ENCODE measurements around the gene EML1.

EML1 gene

DNA sequence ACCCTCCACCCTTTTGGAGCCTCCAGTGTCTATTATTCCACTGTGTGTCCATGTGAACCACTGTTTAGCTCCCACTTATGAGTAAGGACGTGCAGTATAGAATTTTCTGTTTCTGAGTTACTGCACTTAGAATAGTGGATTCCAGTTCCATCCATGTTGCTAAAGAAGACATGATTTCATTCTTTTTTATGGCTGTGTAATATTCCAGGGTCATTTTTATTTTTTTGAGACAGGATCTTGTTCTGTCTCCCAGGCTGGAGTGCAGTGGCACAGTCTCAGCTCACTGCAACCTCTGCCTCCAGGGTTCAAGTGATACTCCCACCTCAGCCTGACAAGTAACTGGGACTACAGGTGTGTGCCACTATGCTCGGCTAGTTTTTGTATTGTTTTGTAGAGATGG lies 31.6 kb downstream of the EML1 start:
- no peak for DNase-seq (ENCODE audit: low spot score)

DNA sequence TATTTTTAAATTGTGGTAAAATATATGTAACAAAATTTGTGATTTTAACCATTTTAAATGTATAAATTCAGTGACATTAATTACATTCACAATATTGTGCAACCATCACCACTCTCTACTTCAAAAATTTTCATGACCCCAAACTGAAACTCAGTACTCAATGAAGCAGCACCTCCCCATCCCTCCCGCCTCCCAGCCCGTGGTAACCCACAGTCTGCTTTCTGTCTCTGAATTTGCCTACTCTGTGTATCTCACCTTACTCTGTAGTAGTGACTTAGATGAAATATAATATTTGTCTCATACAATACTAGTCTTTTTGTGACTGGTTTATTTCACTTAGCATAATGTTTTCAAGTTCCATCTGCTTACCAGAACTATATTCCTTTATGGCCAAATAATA lies 36.2 kb downstream of the EML1 start:
- DNase-seq (ENCODE audit: low spot score) = no peak

DNA sequence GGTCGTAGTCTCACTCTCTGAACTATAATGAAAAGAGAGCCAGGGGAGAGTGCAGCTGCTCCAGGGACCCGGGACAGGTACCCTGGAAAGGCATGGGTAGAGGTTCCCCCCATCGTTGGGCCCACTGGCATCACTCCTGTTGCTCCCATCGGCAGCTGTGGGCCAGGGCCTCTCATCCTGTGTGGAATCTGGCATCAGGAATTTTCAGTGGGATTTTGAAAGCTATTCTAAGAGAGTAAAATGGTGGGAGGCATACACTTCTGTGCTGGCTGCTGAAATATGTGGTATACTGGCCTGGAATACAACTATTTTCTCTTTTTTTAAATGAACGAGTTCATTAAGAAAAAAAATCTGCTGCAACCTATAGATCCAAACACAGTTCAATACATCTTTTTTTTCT lies 38.1 kb downstream of the EML1 start:
- no peak for DNase-seq (ENCODE audit: low spot score)

DNA sequence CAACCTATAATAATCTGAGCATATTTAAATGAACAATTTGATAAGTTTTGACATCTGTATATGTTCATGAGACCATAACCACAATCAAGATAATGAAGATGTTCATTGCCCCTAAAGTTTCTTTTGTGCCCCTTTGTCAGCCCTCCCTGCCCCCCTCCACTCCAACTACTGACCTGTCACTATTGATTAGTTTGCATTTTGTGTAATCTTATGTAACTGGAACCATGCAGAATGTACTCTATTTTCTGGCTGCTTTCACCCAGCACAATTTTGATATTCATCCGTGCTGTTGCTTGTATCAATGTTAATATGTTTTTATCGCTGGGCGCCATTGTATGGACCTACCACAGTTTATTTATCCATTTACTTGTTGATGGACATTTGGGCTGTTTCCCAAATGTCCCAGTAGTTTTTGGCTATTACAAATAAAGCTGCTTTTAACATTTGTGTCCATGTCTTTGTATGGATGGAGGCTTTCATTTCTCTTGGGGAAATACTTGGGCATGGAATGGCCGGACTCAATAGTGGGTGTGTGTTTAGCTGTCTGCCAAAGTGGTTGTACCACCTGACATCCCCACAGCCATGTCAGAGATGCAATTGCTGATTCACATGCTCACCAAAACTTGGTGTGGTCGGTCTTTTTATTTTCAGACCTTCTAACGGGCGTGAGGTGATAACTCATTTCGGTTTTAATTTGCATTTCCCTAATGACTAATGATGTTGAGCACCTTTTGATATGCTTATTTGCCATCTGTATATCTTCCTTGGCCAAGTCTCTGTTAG lies 38.9 kb downstream of the EML1 start:
- DNase-seq (ENCODE audit: low spot score) = no peak

- no peak for DNase-seq (ENCODE audit: low spot score)
These were observed 44.6 kb downstream of the EML1 start for GRCh38 chr14:99837822-99838221.

- peak; percentile 53 for DNase-seq (ENCODE audit: low spot score)
These were observed 45.5 kb downstream of the EML1 start for GRCh38 chr14:99838639-99839134.

- DNase-seq (ENCODE audit: low spot score) = no peak
These were observed 46.5 kb downstream of the EML1 start for GRCh38 chr14:99839696-99840095.

DNA sequence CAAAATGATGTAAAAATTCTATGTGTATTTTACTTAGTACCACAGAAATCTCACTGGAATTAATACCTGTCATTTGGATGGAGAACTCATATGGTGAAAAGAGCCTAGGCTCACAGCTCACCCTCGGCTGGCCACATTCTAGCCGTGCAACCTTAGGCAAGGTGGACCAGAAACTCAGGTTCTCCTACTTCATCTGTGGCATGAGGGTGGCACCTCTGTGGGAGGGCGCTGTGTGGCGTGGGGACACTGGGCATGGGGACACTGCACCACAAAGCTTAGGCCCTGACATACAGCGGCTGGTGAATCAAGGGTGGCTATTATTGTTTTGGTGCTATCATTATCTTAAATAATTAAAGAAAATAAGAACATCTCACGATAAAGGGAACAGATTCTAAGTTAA lies 47.1 kb downstream of the EML1 start:
- DNase-seq (ENCODE audit: low spot score) = no peak

- no peak for DNase-seq (ENCODE audit: low spot score)
These were observed 47.6 kb downstream of the EML1 start for GRCh38 chr14:99840774-99841305.

DNA sequence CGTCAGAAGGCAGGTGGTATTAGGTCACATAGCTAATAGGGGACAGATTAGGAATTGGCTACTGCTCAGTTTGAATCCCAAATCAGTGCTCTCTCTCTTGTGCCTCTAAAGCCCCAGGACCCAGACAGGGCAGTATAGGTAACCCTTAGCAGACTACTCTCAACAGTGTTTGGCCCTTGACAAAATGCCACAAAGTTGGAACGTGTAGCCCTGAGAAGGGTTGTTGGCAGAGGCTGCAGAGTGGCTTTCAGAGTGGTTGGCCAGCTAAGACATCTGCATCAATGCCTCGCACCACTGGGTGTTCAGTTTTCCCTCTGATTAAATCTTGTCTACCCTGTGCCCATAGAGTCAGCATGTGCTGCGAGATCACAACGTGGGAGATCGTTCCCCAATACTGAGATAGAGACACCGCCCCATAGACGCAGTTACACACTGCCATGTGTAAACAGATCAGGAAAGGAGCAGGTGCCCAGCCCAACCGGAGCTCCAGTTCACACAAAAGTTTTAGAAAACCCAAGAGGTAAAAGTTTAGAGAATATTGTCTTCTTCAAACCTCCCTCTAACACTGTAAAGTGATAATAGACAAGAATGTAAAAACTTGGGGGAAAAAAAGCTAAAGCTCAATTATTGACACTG lies 48.3 kb downstream of the EML1 start:
- no peak for DNase-seq (ENCODE audit: low spot score)

DNA sequence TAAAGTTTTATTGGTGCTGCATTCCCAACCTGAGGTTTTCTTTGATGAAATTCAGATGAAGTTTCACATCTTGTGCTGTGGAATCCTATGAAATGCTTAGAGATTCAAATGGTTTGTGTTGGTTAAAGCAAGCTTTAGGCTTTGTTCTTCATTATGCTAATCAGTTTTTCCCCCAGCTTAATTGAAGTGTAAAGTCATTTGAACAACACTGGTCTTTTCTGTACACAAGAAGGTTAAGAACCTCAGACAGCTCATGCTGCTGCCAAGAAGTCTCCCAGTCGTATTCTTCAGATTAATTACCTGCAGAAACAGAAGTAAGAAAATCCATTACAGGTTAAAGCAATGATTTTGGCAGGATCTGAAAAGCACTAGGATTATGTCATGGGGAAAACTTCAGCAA lies 48.9 kb downstream of the EML1 start:
- no peak for DNase-seq (ENCODE audit: low spot score)

GRCh38 chr14:99846808-99847207 lies 53.6 kb downstream of the EML1 start:
- DNase-seq (ENCODE audit: low spot score) = no peak

GRCh38 chr14:99850709-99851108 lies 57.5 kb downstream of the EML1 start:
- no peak for DNase-seq (ENCODE audit: low spot score)

DNA sequence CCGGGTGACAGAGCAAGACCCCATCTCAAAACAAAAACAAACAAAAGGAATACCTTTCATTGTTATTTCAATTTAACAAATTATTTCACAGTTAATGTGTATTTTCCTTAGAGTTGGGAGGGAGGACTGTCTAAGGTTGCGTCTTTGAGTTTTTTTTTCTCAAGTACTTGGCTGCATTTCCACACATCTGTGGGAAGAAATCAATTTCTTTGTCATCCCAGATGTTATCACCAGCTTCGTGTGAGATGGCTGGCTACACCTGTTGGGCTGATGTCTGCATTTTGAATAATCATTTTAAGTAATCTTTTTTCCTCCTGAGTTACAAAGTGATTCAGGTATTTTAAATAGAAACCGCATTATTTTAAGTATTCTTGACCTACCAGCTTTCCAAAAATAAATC lies 59.4 kb downstream of the EML1 start:
- no peak for DNase-seq (ENCODE audit: low spot score)

DNA sequence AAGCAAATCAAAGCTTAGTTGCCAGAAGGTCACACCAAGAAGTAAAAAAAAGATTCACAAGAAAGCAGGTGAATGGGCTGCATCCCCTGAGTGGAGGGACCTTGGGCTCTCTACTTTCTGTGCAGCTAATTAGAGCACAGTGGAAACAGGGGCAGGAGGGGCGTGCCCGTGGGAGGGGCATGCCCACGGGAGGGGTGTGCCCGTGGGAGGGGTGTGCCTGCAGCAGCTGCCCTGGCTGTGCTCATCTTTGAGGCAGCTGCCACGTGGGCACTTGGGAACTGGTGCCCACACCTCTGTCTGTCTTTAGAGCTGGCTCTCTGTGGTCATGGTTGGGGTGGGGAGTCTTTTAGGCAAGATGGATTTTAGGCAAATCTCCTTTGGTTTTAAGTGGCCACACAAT lies 60.0 kb downstream of the EML1 start:
- peak; percentile 43 for DNase-seq (ENCODE audit: low spot score)

- no peak for DNase-seq (ENCODE audit: low spot score)
These were observed 61.6 kb downstream of the EML1 start for GRCh38 chr14:99854831-99855230.

DNA sequence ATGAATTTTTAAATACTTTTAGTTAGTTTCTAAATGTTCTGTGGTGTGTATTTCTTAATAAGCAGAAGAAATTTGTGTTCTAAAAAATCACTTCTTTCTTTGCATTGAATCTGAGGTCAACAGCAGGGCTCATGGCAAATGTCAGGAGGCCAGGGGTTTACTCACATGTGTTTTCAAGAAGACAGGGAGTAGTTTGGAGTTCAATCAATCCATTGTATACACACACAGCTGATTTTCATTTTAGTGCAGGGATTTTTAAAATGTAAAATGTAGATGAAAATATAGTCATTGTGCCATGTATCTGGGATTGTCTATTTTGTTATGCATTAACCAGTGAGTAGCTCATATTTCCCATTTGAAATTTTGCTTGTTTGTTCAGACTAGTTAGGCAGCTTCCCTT lies 62.1 kb downstream of the EML1 start:
- DNase-seq (ENCODE audit: low spot score) = no peak

DNA sequence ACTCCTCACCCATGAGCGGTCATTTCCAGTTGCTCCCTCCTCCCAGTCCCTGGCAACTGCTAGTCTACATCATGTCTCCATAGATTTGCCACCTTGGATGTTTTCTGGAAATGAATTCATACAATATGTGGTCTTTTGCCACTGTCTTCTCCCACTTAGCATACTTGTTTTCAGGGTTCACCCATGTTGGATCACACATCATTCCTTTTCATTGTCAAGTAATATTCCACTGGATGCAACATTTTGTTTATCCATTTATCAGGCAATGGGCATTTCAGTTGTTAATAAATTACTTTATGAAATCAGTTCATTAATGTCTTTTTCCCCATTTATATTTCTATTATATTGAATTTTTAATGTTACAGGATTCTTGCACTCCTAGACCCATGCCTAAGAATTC lies 64.3 kb downstream of the EML1 start:
- no peak for DNase-seq (ENCODE audit: low spot score)

DNA sequence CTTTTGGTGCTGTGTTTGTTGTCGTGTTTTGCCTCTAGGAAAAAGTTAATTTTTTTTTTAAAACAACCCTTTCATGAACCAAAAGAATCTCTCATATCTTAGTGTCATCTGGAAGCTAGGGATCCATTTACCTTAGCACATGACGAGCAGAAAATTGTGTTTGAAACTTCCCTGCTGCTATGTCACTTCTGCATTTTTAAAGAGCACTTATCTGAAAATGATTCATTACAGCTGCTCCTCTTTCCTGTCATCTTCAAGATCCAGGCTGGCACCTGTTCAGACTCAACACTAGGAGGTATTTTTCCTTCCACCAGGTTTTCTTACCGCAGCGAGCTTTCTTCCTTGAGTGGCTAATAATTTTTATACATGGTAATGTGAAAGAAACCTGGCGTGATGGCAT lies 67.0 kb downstream of the EML1 start:
- DNase-seq (ENCODE audit: low spot score) = no peak

- DNase-seq (ENCODE audit: low spot score) = no peak
These were observed 68.9 kb downstream of the EML1 start for GRCh38 chr14:99862136-99862535.

DNA sequence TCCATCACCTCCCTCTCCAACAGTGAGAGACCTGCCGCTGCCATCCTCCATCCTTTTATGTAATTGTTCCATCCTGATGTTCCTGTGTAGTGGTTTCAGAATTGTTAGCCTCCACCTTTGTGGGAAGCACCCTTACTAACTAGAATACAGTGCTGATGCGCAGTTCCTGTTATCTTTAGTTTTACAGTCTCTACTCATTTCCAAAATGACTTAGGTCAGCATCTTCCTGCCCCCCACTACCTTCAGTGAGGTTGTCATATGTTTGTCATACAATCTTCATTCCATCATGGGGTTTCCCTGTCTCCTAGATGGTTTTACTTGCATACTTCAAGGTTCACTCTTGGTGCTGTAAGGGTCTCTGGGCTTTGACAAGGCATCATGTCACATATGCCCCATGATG lies 69.8 kb downstream of the EML1 start:
- no peak for DNase-seq (ENCODE audit: low spot score)

DNA sequence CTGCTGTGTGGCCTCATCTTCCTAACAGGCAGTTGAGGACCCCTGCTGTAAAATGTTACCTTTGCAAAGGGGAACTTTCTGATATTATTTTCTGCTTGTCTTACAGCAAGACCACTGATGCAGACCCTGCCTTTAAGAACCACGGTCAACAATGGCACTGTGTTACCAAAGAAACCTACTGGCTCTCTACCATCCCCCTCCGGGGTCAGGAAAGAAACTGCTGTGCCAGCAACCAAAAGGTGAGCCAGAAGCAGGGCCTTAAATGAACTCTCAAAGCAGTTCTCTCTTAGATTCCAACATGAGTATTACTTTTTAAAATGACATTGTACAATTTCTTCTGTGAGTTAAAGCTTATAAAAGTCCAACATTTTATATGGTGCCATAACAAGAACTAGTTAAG lies 72.2 kb downstream of the EML1 start:
- no peak for DNase-seq (ENCODE audit: low spot score)

GRCh38 chr14:99870617-99871016 lies 77.4 kb downstream of the EML1 start:
- no peak for DNase-seq (ENCODE audit: low spot score)

DNA sequence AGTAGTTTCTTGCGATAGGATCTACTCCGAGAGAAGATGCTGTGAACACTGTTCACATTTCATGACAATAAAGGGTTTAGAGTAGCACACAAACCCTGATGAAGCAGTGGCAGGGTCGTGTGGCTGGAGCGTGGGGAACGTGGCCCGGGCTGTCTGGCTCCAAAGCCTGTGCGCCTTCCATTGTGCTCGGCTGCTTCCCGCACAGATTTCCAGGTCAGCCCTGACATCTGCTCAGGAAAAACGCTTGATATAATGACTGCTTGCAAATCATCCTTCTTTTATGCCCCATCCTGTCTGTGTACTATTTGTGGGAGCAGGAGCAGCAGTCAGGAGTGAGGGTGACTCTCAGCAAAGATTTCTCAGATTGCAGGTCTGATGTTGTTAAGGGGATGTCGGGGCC lies 78.6 kb downstream of the EML1 start:
- no peak for DNase-seq (ENCODE audit: low spot score)

Measured in iPS-NIHi11 (cell line).